WERI-Rb-1 (cell line): ENCODE results near the gene OR2AG2.

Source experiments
- DNase-seq: peaks from one replicate; pipeline ENCODE4 v3.0.0-alpha.2; 2020
- H3K27ac ChIP-seq: fragments of 250-450 bp; sonication (Bioruptor Pico); 2 replicates; pipeline ENCODE4 v1.5.1; 2020; ENCODE audit warnings: mild to moderate bottlenecking, moderate library complexity
- H3K27me3 ChIP-seq: fragments of 250-450 bp; sonication (Bioruptor Pico); 2 replicates; pipeline ENCODE4 v1.5.1; 2021; ENCODE audit warnings: mild to moderate bottlenecking, low read depth, moderate library complexity; ENCODE audit not compliant: insufficient read depth, severe bottlenecking
- H3K36me3 ChIP-seq: fragments of 250-450 bp; sonication (Bioruptor Pico); 2 replicates; pipeline ENCODE4 v1.5.1; 2020; ENCODE audit warnings: mild to moderate bottlenecking, moderate library complexity
- H3K4me3 ChIP-seq: 2 replicates; pipeline ENCODE4 v1.5.1; 2011; ENCODE audit warnings: low read depth, mild to moderate bottlenecking, control low read depth, low read length
- H3K9me3 ChIP-seq: fragments of 250-450 bp; sonication (Bioruptor Pico); 2 replicates; pipeline ENCODE4 v1.5.1; 2021; ENCODE audit warnings: mild to moderate bottlenecking, moderate library complexity; ENCODE audit not compliant: severe bottlenecking
- TF ChIP-seq, protein P1 (sequence below): IDR thresholded peaks from 2 replicates; pipeline ENCODE4 v1.5.1; 2011; ENCODE audit warnings: low read depth, mild to moderate bottlenecking, control low read depth, inconsistent platforms, low read length

OR2AG2 gene

DNA sequence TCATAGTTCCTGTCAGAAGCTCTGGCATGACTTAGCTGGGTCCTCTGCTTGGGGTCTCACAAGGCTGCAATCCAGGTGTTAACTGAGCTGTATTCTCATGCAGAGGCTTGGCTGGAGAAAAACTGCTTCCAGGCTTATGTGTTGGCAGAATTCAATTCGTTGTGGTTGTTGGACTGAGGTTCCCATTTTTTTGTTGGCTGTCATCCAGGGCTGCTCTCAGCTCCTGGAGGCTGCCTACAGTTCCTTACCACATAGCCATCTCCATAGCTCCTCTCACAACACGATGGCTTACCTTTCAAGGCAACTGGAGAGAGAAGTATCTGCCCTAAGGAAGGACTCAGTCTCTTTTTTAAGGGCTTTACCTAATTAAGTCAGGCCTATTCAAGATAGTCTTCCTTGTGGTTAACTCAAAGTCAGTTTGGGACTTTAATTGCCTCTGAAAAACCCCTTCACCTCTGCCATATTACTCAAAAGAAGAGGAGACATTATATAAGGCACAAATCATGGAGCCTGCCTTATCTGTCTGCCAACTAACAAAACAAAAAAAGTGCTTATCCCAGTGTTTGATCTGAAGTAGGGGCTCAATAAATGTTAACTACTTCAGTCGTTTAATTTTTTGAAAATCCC is 35.2 kb downstream of the OR2AG2 start:
- TF ChIP-seq, protein P1, sequence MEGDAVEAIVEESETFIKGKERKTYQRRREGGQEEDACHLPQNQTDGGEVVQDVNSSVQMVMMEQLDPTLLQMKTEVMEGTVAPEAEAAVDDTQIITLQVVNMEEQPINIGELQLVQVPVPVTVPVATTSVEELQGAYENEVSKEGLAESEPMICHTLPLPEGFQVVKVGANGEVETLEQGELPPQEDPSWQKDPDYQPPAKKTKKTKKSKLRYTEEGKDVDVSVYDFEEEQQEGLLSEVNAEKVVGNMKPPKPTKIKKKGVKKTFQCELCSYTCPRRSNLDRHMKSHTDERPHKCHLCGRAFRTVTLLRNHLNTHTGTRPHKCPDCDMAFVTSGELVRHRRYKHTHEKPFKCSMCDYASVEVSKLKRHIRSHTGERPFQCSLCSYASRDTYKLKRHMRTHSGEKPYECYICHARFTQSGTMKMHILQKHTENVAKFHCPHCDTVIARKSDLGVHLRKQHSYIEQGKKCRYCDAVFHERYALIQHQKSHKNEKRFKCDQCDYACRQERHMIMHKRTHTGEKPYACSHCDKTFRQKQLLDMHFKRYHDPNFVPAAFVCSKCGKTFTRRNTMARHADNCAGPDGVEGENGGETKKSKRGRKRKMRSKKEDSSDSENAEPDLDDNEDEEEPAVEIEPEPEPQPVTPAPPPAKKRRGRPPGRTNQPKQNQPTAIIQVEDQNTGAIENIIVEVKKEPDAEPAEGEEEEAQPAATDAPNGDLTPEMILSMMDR, result no peak
- no peak for DNase-seq
- no peaks in the 10 kb centered on the region for H3K9me3 ChIP-seq
- H3K4me3 ChIP-seq, result no peak overlapping the region
- no peak overlapping the region for H3K27ac ChIP-seq
- H3K27me3 ChIP-seq, result no peaks in the 10 kb centered on the region
- H3K36me3 ChIP-seq, result no peaks in the 10 kb centered on the region

DNA sequence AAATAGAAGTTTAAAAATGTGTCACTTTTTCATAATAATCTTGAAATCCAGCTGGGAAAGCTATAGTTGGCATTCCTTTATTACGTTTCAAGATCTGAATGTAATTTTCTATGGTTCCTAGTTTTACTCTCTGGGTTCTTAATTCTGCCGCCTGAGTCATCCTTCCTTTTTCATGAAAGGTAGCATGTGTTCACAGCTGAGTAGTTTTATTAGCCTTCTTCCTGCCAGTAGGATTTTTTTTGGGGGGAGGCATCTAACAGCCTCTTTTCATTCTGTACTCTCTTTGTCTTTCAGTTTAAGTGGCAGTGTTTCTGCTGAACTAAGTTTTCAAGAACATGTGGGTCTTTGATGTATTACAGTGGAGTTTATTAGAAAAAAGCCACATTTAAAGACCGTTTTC is 36.5 kb downstream of the OR2AG2 start:
- Histone ChIP-seq H3K27ac (no peak overlapping the region), H3K9me3 (no peaks in the 10 kb centered on the region)
- TF ChIP-seq, protein P1, result no peak

DNA sequence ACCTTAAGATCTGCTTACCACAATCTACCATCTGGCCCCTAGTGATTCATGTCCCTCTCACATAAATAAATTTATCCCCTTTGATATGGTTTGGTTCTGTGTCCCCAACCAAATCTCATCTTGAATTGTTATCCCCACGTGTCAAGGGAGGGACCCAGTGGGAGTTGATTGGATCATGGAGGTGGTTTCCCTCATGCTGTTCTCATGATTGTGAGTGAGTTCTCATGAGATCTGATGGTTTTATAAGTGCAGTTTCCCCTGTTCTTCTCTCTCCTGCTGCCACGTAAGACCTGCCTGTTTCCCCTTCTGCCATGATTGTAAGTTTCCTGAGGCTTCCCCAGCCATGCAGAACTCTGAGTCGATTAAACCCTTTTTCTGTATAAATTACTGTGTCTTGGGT is 37.2 kb downstream of the OR2AG2 start:
- Histone ChIP-seq H3K9me3 (no peaks in the 10 kb centered on the region), H3K27me3 (no peaks in the 10 kb centered on the region), H3K27ac (no peak overlapping the region), H3K4me3 (no peak overlapping the region), H3K36me3 (no peaks in the 10 kb centered on the region)
- no peak for DNase-seq
- TF ChIP-seq, protein P1, result no peak

More for the DNA sequence above, 36.5 kb downstream of the OR2AG2 start:
- no peaks in the 10 kb centered on the region for H3K36me3 ChIP-seq
- no peaks in the 10 kb centered on the region for H3K27me3 ChIP-seq
- DNase-seq, result no peak
- H3K4me3 ChIP-seq, result no peak overlapping the region

DNA sequence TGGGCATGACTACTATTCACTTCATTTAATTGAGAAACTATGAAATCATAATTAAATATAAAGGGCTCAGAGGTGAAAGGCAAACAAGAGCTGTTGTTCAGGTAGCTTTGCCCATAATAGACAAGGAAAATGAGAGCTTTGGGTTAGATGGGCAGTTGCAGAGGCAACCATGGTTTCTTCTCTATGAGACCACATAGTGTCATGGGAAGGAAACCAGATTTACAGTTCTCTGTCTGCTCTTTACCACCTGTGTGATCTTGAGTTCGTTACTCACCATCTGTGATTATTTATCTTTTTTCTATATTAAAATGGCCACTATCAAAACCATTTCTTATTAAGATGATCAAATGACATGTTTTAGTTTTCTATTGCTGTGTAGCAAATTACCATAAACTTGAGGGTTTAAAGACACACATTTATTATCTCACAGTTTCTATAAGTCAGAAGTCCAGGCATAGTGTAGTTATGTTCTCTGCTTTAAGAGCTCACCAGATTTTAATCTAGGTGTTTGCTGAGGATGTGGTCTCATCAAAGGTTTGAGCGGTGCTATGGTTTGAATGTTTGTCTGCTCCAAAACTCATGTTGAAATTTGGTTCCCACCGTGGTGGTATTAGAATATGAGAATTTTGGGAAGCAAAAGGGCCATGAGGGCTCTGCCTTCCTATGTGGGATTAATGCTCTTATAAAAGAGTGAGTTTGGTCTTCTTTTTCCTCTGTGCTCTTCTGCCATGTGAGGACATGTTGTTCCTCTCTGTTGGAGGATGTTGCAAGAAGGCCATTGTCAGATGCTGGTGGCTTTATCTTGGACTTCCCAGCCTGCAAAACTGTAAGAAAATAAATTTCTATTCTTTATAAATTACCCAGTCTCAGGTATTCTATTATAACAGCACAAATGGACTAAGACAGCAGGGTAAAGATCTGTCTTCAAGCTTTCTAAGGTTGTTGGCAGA is 38.2 kb downstream of the OR2AG2 start:
- Histone ChIP-seq H3K27me3 (no peaks in the 10 kb centered on the region), H3K9me3 (no peaks in the 10 kb centered on the region), H3K27ac (no peak overlapping the region), H3K36me3 (no peaks in the 10 kb centered on the region), H3K4me3 (no peak overlapping the region)
- no peak for DNase-seq
- TF ChIP-seq, protein P1, result no peak

GRCh38 chr11:6727971-6728760 is 43.6 kb downstream of the OR2AG2 start:
- no peaks in the 10 kb centered on the region for H3K36me3 ChIP-seq
- no peaks in the 10 kb centered on the region for H3K27me3 ChIP-seq
- TF ChIP-seq, protein P1, result no peak
- H3K9me3 ChIP-seq, result no peaks in the 10 kb centered on the region
- no peak overlapping the region for H3K27ac ChIP-seq
- DNase-seq, result peak; percentile 22
- H3K4me3 ChIP-seq, result no peak overlapping the region
